GM19328 (cell line): Measurements from ENCODE around the gene POLD3.

Experiments used
- ATAC-seq: cut with Tn5 transposase; IDR thresholded peaks from one replicate; pipeline ENCODE4 v1.9.1; 2021; ENCODE audit warnings: mild to moderate bottlenecking, moderate library complexity; ENCODE audit not compliant: unreplicated experiment

Gene POLD3

GRCh38 chr11:74670171-74670570 lies 77.8 kb downstream of the POLD3 start:
- ATAC-seq, result no peak

GRCh38 chr11:74671520-74672196 lies 79.3 kb downstream of the POLD3 start:
- ATAC-seq, result no peak

- no peak for ATAC-seq
These were observed 80.1 kb downstream of the POLD3 start for GRCh38 chr11:74672332-74672955.

GRCh38 chr11:74672956-74673692 lies 80.7 kb downstream of the POLD3 start:
- no peak for ATAC-seq

- ATAC-seq, result no peak
These were observed 81.4 kb downstream of the POLD3 start for GRCh38 chr11:74673693-74674360.

- ATAC-seq, result no peak
These were observed 83.4 kb downstream of the POLD3 start for GRCh38 chr11:74675761-74676160.

GRCh38 chr11:74676596-74676995 lies 84.2 kb downstream of the POLD3 start:
- ATAC-seq, result no peak

GRCh38 chr11:74677131-74677530 lies 84.7 kb downstream of the POLD3 start:
- no peak for ATAC-seq

GRCh38 chr11:74678041-74678440 lies 85.7 kb downstream of the POLD3 start:
- ATAC-seq, result no peak

- ATAC-seq, result no peak
These were observed 86.5 kb downstream of the POLD3 start for GRCh38 chr11:74678591-74679512.

GRCh38 chr11:74679513-74679865 lies 87.1 kb downstream of the POLD3 start:
- ATAC-seq, result no peak

GRCh38 chr11:74680035-74680671 lies 87.8 kb downstream of the POLD3 start:
- no peak for ATAC-seq

- no peak for ATAC-seq
These were observed 88.5 kb downstream of the POLD3 start for GRCh38 chr11:74680703-74681531.

- ATAC-seq, result no peak
These were observed 89.6 kb downstream of the POLD3 start for GRCh38 chr11:74681686-74682651.

- no peak for ATAC-seq
These were observed 90.4 kb downstream of the POLD3 start for GRCh38 chr11:74682731-74683278.

- ATAC-seq, result no peak
These were observed 91.0 kb downstream of the POLD3 start for GRCh38 chr11:74683279-74683871.

- ATAC-seq, result no peak
These were observed 91.6 kb downstream of the POLD3 start for GRCh38 chr11:74683941-74684481.
